A549 (cell line): Measurements from ENCODE around the gene DISC1. TPM values are rescaled to one million over a fixed set of nuclear protein-coding genes. Genes with fewer than 3 reads are reported as not detected.

Source experiments
- ATAC-seq, 2 experiments: fragments of 200-7000 bp in 1 of 2; fragments of >200 bp in 1 of 2; cut with Nextera tagmentation in 1 of 2; cut with Tn5 transposase in 1 of 2; 3 replicates each; pipeline versions ENCODE4 v1.8.0 to v1.9.1; 2018 to 2020; ENCODE audit warnings: mild to moderate bottlenecking in 1 of 2, moderate library complexity in 1 of 2
- CTCF ChIA-PET: fragments of 300-600 bp; sonication (Branson Sonifier 250); formaldehyde crosslinking; extraction: SDS; loops from one replicate; lab custom pipeline; 2021; ENCODE audit warnings: antibody characterized with exemption, inconsistent platforms; lab: Yijun Ruan, JAX
- POLR2A ChIA-PET: fragments of 350-600 bp; formaldehyde crosslinking; extraction: SDS; loops from one replicate; lab custom pipeline; 2021; ENCODE audit warnings: antibody characterized with exemption, inconsistent platforms; lab: Yijun Ruan, JAX
- DNase-seq, 2 experiments: peaks; one replicate each; pipeline versions ENCODE4 v3.0.0 to v3.0.0-alpha.2; 2011 to 2016; ENCODE audit warnings: low read depth in 1 of 2, low spot score in 1 of 2
- FAIRE-seq: peaks from 2 replicates; lab custom pipeline; 2011; peaks lifted over from hg19 to GRCh38; lab: Jason Lieb, UNC
- H3K27ac ChIP-seq, 2 experiments: fragments of >200 bp; sonication (Bioruptor Twin); formaldehyde crosslinking; 3 replicates each; pipeline ENCODE4 v1.5.1; 2016 to 2017
- H3K4me1 ChIP-seq: fragments of >200 bp; sonication (Bioruptor Twin); formaldehyde crosslinking; 3 replicates; pipeline ENCODE4 v1.6.1; 2016
- H3K4me2 ChIP-seq: fragments of >200 bp; sonication (Bioruptor Twin); formaldehyde crosslinking; 3 replicates; pipeline ENCODE4 v1.6.1; 2016
- H3K4me3 ChIP-seq: fragments of >200 bp; sonication (Bioruptor Twin); formaldehyde crosslinking; 3 replicates; pipeline ENCODE4 v1.5.1; 2016
- H3K9me3 ChIP-seq: fragments of >200 bp; sonication (Bioruptor Twin); formaldehyde crosslinking; 3 replicates; pipeline ENCODE4 v1.6.1; 2016
- BHLHE40 ChIP-seq: IDR thresholded peaks from 2 replicates; pipeline ENCODE4 v1.6.1; 2012; ENCODE audit warnings: low read depth, low read length, inconsistent platforms
- CBX2 ChIP-seq: fragments of 200-600 bp; sonication (generic); IDR thresholded peaks from 2 replicates; pipeline ENCODE4 v1.6.1; 2016; ENCODE audit warnings: low read depth, mild to moderate bottlenecking, borderline replicate concordance
- CBX8 ChIP-seq: fragments of 200-600 bp; sonication (generic); IDR thresholded peaks from 2 replicates; pipeline ENCODE4 v1.6.1; 2016
- CTCF ChIP-seq: fragments of >200 bp; sonication (Bioruptor Twin); formaldehyde crosslinking; IDR thresholded peaks from 3 replicates; pipeline ENCODE4 v1.5.1; 2016
- E2F6 ChIP-seq: IDR thresholded peaks from 2 replicates; pipeline ENCODE4 v1.6.1; 2012; ENCODE audit warnings: low read depth, borderline replicate concordance
- EHF ChIP-seq: fragments of 250-450 bp; sonication (Bioruptor Pico); IDR thresholded peaks from 2 replicates; pipeline ENCODE4 v1.5.0; 2020; ENCODE audit warnings: mild to moderate bottlenecking
- EP300 ChIP-seq, 2 experiments: fragments of >200 bp; sonication (Bioruptor Twin); formaldehyde crosslinking; IDR thresholded peaks; 2 replicates in 1 of 2; 3 replicates in 1 of 2; pipeline ENCODE4 v1.6.1; 2016 to 2017
- FOSB ChIP-seq: fragments of 250-450 bp; sonication (Bioruptor Pico); IDR thresholded peaks from 2 replicates; pipeline ENCODE4 v1.5.0; 2020; ENCODE audit warnings: mild to moderate bottlenecking, moderate library complexity
- HDAC2 ChIP-seq: fragments of 200-600 bp; sonication (generic); IDR thresholded peaks from 2 replicates; pipeline ENCODE4 v1.6.1; 2016
- HES2 ChIP-seq: fragments of >200 bp; sonication (Bioruptor Twin); formaldehyde crosslinking; IDR thresholded peaks from 2 replicates; pipeline ENCODE4 v1.6.1; 2016
- HEYL ChIP-seq: fragments of 250-450 bp; sonication (Bioruptor Pico); IDR thresholded peaks from 2 replicates; pipeline ENCODE4 v1.8.0; 2021; ENCODE audit warnings: mild to moderate bottlenecking, moderate library complexity
- HOXA7 ChIP-seq: fragments of 250-450 bp; sonication (Bioruptor Pico); IDR thresholded peaks from 2 replicates; pipeline ENCODE4 v1.5.0; 2020; ENCODE audit warnings: mild to moderate bottlenecking, moderate library complexity
- KDM1A ChIP-seq: fragments of 200-600 bp; sonication (generic); IDR thresholded peaks from 2 replicates; pipeline ENCODE4 v1.6.1; 2016; ENCODE audit warnings: low read depth, mild to moderate bottlenecking
- MAFK ChIP-seq: fragments of 450-650 bp; IDR thresholded peaks from 2 replicates; pipeline ENCODE4 v1.6.1; 2014; ENCODE audit not compliant: partially characterized antibody
- MAX ChIP-seq: IDR thresholded peaks from 2 replicates; pipeline ENCODE4 v1.6.1; 2012
- MAZ ChIP-seq: fragments of 150-350 bp; IDR thresholded peaks from 2 replicates; pipeline ENCODE4 v1.6.1; 2014; ENCODE audit warnings: antibody characterized with exemption, low read depth, low read length, borderline replicate concordance
- NFE2L2 ChIP-seq: fragments of 150-350 bp; conservative IDR thresholded peaks from 2 replicates; pipeline ENCODE4 v1.6.1; 2014; ENCODE audit warnings: low read length
- PHF8 ChIP-seq: fragments of 200-600 bp; sonication (generic); IDR thresholded peaks from 2 replicates; pipeline ENCODE4 v1.6.1; 2016; ENCODE audit warnings: low read depth, mild to moderate bottlenecking, antibody characterized with exemption, moderate library complexity, borderline replicate concordance
- POLR2A ChIP-seq: IDR thresholded peaks from 2 replicates; pipeline ENCODE4 v1.6.1; 2012; ENCODE audit warnings: mild to moderate bottlenecking, low read length
- RAD21 ChIP-seq, 2 experiments: fragments of >200 bp in 1 of 2; sonication (Bioruptor Twin) in 1 of 2; formaldehyde crosslinking in 1 of 2; IDR thresholded peaks in 1 of 2; conservative IDR thresholded peaks in 1 of 2; 2 replicates in 1 of 2; 3 replicates in 1 of 2; pipeline ENCODE4 v1.6.1; 2012 to 2018; ENCODE audit warnings: inconsistent platforms in 1 of 2
- REST ChIP-seq: fragments of 200-600 bp; sonication (generic); IDR thresholded peaks from 2 replicates; pipeline ENCODE4 v1.6.1; 2016; ENCODE audit warnings: antibody characterized with exemption, mild to moderate bottlenecking, moderate library complexity
- RFX5 ChIP-seq: fragments of 450-650 bp; IDR thresholded peaks from 2 replicates; pipeline ENCODE4 v1.7.1; 2014; ENCODE audit warnings: antibody characterized with exemption, mild to moderate bottlenecking, moderate library complexity
- TFCP2L1 ChIP-seq: fragments of 250-450 bp; sonication (Bioruptor Pico); IDR thresholded peaks from 2 replicates; pipeline ENCODE4 v1.5.0; 2021; ENCODE audit warnings: mild to moderate bottlenecking
- TP53 ChIP-seq: fragments of 250-450 bp; sonication (Bioruptor Pico); IDR thresholded peaks from 2 replicates; pipeline ENCODE4 v1.5.0; 2021; ENCODE audit warnings: mild to moderate bottlenecking, moderate library complexity
- USF2 ChIP-seq: fragments of 450-650 bp; IDR thresholded peaks from 2 replicates; pipeline ENCODE4 v1.6.1; 2014; ENCODE audit warnings: antibody characterized with exemption
- ZFP36 ChIP-seq: fragments of 450-650 bp; IDR thresholded peaks from 2 replicates; pipeline ENCODE4 v1.6.1; 2014; ENCODE audit warnings: borderline replicate concordance; ENCODE audit not compliant: partially characterized antibody
- ZSCAN20 ChIP-seq: fragments of 250-450 bp; sonication (Bioruptor Pico); IDR thresholded peaks from 2 replicates; pipeline ENCODE4 v1.8.0; 2022; ENCODE audit warnings: mild to moderate bottlenecking, moderate library complexity
- WGBS: methylation state at CpG from one replicate; pipeline ENCODE4 v1.1.6; 2017; ENCODE audit errors: missing lambda C conversion rate; 5-methylcytosine and 5-hydroxymethylcytosine counted together
- polyA plus RNA-seq, 4 experiments: library from polyadenylated mRNA; depleted of rRNA in 3 of 4; stranded (reverse); fragments of >200 nt; fragmentation: RNase III in 1 of 4; extraction: RNeasy Plus Mini Kit Qiagen cat#74134 plus additional on column Dnase treatment in 1 of 4; gene quantifications; 2 replicates in 3 of 4; 3 replicates in 1 of 4; pipeline ENCODE4 v1.2.3, GENCODE V29; 2011 to 2017

The DISC1 gene
- polyA plus RNA-seq, 2 of the 4 experiments (the other 2 are of a cell fraction) = 0.39 to 0.74 TPM

- TF ChIP-seq HOXA7 (CRISPR knock-in tag) (no peak), ZFP36 (no peak), MAX (no peak), E2F6 (no peak)
Measured at GRCh38 chr1:231733063-231733462, 106.5 kb downstream of the DISC1 start (continued).

GRCh38 chr1:231733672-231734071 lies 107.1 kb downstream of the DISC1 start:
- TF ChIP-seq KDM1A (no peak), TFCP2L1 (CRISPR knock-in tag) (no peak), HOXA7 (CRISPR knock-in tag) (no peak), NFE2L2 (no peak), PHF8 (no peak), FOSB (CRISPR knock-in tag) (no peak), RFX5 (no peak), EP300 (IDR thresholded peaks at IDR 0.05) (no peak), REST (no peak)
- no peak for DNase-seq
- Histone ChIP-seq H3K9me3 (no peaks in the 10 kb centered on the region), H3K27ac (no peak overlapping the region), H3K4me3 (no peak overlapping the region), H3K4me2 (no peak overlapping the region), H3K4me1 (no peaks in the 10 kb centered on the region)
- no peak for ATAC-seq
- CTCF ChIA-PET = no interaction called here
- FAIRE-seq = no peak
- POLR2A ChIA-PET = no interaction called here
- WGBS = 32% methylated on average over 3 of the region's 3 CpGs

GRCh38 chr1:231734417-231734816 lies 107.8 kb downstream of the DISC1 start:
- TF ChIP-seq MAFK (peak; percentile 83), HES2 (no peak), MAZ (no peak), CBX8 (no peak), TFCP2L1 (CRISPR knock-in tag) (no peak), TP53 (CRISPR knock-in tag) (no peak), HDAC2 (no peak)
- POLR2A ChIA-PET = no interaction called here
- CTCF ChIA-PET = no interaction called here
- DNase-seq (no peak), ATAC-seq (no peak), FAIRE-seq (no peak)
- Histone ChIP-seq H3K4me1 (no peaks in the 10 kb centered on the region), H3K9me3 (no peaks in the 10 kb centered on the region), H3K27ac (no peak overlapping the region), H3K4me3 (no peak overlapping the region), H3K4me2 (no peak overlapping the region)
- WGBS = 84% methylated on average over 4 of the region's 4 CpGs

- no peaks in the 10 kb centered on the region for H3K9me3 ChIP-seq
- ATAC-seq = no peak
- POLR2A ChIA-PET = no interaction called here
- H3K4me2 ChIP-seq = no peak overlapping the region
- no peak for FAIRE-seq
- DNase-seq = no peak
- CTCF ChIA-PET = interaction anchor here (0.9 kb wide), 2 partner anchors 9 to 22 kb away, joined by 3 to 4 read pairs; no protein-coding TSS in a partner anchor
- TF ChIP-seq HDAC2 (no peak), RAD21 (conservative IDR thresholded peaks at IDR 0.05 in 1 of 2, IDR thresholded peaks at IDR 0.05 in 1 of 2) (no peak), ZSCAN20 (CRISPR knock-in tag) (no peak), ZFP36 (no peak), BHLHE40 (no peak), USF2 (no peak), HEYL (CRISPR knock-in tag) (no peak), CTCF (no peak), EHF (CRISPR knock-in tag) (no peak), RFX5 (no peak), MAFK (no peak), FOSB (CRISPR knock-in tag) (no peak), CBX2 (no peak), POLR2A (no peak)
- TF ChIP-seq, all 56 proteins: peak for 0
- Histone ChIP-seq H3K27ac (no peak overlapping the region), H3K4me3 (no peak overlapping the region), H3K4me1 (no peaks in the 10 kb centered on the region)
- 15% methylated on average over 3 of the region's 3 CpGs for WGBS
Measured at GRCh38 chr1:231735411-231735810, 108.8 kb downstream of the DISC1 start.
